ENCODE data around the gene ANLN. TPM values are rescaled to one million over a fixed set of nuclear protein-coding genes. Genes with fewer than 3 reads are reported as not detected.

The ANLN gene
- total RNA-seq (2021; ENCODE audit: unreplicated experiment) (238 TPM), Bru-seq, nascent RNA (percentile 99 among the genes with signal in this experiment), BruChase-seq, experiment 1, labeled RNA remaining after a 2-hour chase (percentile 97 among the genes with signal in this experiment), BruChase-seq, experiment 2, labeled RNA remaining after a 6-hour chase (percentile 98 among the genes with signal in this experiment)
- 51.0 TPM for polyA plus RNA-seq (2012; ENCODE audit: insufficient read length)
- long read RNA-seq, partial matches to known transcripts = 12 of 92 reads
- long read RNA-seq, other reads (novel, unspliced or antisense) = 79 of 92 reads

GRCh38 chr7:36389371-36390198, at the start of gene ANLN:
Gene ANLN, plus strand, starts transcription at chr7:36389862. Its CDS starts 165 bp downstream, at chr7:36390027.
- Histone ChIP-seq H3K4me3 (ENCODE audit: low read depth in 2 of 2, low read length in 2 of 2) (peak within 1 kb of the TSS; percentile 87 to 89), H3K27me3 (ENCODE audit: control insufficient read depth, insufficient read depth, low read length) (no peaks in the 10 kb centered on the region), H3K27ac (ENCODE audit: low read length) (peak within 1 kb of the TSS; percentile 100), H3K9me3 (ENCODE audit: control insufficient read depth, insufficient read depth, low read depth, low read length) (peaks cover 5% of the 10 kb centered on the region; the same call in 1 of the 2 replicates), H3K4me1 (ENCODE audit: control insufficient read depth, insufficient read depth, low read length) (peaks cover 46% of the 10 kb centered on the region), H3K36me3 (ENCODE audit: control insufficient read depth, insufficient read depth, low read length) (peaks cover 9% of the 10 kb centered on the region; the same call in 1 of the 2 replicates)
- CTCF ChIA-PET = interaction anchor here (0.6 to 1.6 kb wide), 3 partner anchors 22 to 29 kb away, joined by 3 to 6 read pairs (median 3); a partner anchor contains a TSS
- TF ChIP-seq SIN3A (IDR thresholded peaks at IDR 0.05; ENCODE audit: borderline replicate concordance, insufficient read depth, low read depth, low read length) (peak; percentile 100), POLR2AphosphoS5 (IDR thresholded peaks at IDR 0.05; ENCODE audit: low read depth, low read length) (peak; percentile 94), REST (IDR thresholded peaks at IDR 0.05; ENCODE audit: insufficient read depth in 1 of 2, low read depth in 2 of 2, low read length in 1 of 2) (peak in 1 of 2 experiments; percentile 28; a peak in 1 of 4 replicates), TCF7L2 (IDR thresholded peaks at IDR 0.05; ENCODE audit: low read depth, low read length) (0 out of 2 replicates have a peak, but pooled peaks have one; percentile 5), CTCF (IDR thresholded peaks at IDR 0.05) (no peak)
- intact Hi-C loops (cut with micrococcal nuclease; ENCODE audit: unreplicated experiment) = no loop called here
- peak; percentile 91 for DNase-seq (ENCODE audit: low read depth, low spot score)
- peak; percentile 86 for ATAC-seq
- POLR2A ChIA-PET = interaction anchor here (0.5 to 1.2 kb wide), 4 partner anchors 11 to 128 kb away, joined by 3 to 7 read pairs (median 5); a partner anchor contains a TSS
- no TSS peak for BruUV-seq (replicated peaks)
- in situ Hi-C loops (cut with HindIII; ENCODE audit: low pct_unique_long_range_greater_than_20kb, low sequenced_read_pairs) = no loop called here

GRCh38 chr7:36343548-36343947, 46.1 kb upstream of the ANLN start:
- no peak overlapping the region for H3K27ac ChIP-seq (ENCODE audit: low read length)
- H3K36me3 ChIP-seq (ENCODE audit: control insufficient read depth, insufficient read depth, low read length) = no peaks in the 10 kb centered on the region
- in situ Hi-C loops (cut with HindIII; ENCODE audit: low pct_unique_long_range_greater_than_20kb, low sequenced_read_pairs) (no loop called here), intact Hi-C loops (cut with micrococcal nuclease; ENCODE audit: unreplicated experiment) (no loop called here)
- CTCF ChIA-PET = no interaction called here
- H3K4me1 ChIP-seq (ENCODE audit: control insufficient read depth, insufficient read depth, low read length) = peaks cover 20% of the 10 kb centered on the region
- ATAC-seq (no peak), DNase-seq (ENCODE audit: low read depth, low spot score) (no peak)
- H3K4me3 ChIP-seq (ENCODE audit: low read depth in 2 of 2, low read length in 2 of 2) = no peak overlapping the region
- TF ChIP-seq TCF7L2 (IDR thresholded peaks at IDR 0.05; ENCODE audit: low read depth, low read length) (no peak), CTCF (IDR thresholded peaks at IDR 0.05) (no peak), SIN3A (IDR thresholded peaks at IDR 0.05; ENCODE audit: borderline replicate concordance, insufficient read depth, low read depth, low read length) (no peak), REST (IDR thresholded peaks at IDR 0.05; ENCODE audit: insufficient read depth in 1 of 2, low read depth in 2 of 2, low read length in 1 of 2) (no peak), POLR2AphosphoS5 (IDR thresholded peaks at IDR 0.05; ENCODE audit: low read depth, low read length) (no peak)
- POLR2A ChIA-PET = no interaction called here
- H3K27me3 ChIP-seq (ENCODE audit: control insufficient read depth, insufficient read depth, low read length) = no peaks in the 10 kb centered on the region
- BruUV-seq (replicated peaks) = no TSS peak
- H3K9me3 ChIP-seq (ENCODE audit: control insufficient read depth, insufficient read depth, low read depth, low read length) = no peaks in the 10 kb centered on the region; the same call in 1 of the 2 replicates

Measured in Panc1 (cell line).